ENCODE results near the gene OSBPL8. TPM values are rescaled to one million over a fixed set of nuclear protein-coding genes. Genes with fewer than 3 reads are reported as not detected.

The OSBPL8 gene
- total RNA-seq, 1 experiment from 2014 or later, result 81.7 TPM

DNA sequence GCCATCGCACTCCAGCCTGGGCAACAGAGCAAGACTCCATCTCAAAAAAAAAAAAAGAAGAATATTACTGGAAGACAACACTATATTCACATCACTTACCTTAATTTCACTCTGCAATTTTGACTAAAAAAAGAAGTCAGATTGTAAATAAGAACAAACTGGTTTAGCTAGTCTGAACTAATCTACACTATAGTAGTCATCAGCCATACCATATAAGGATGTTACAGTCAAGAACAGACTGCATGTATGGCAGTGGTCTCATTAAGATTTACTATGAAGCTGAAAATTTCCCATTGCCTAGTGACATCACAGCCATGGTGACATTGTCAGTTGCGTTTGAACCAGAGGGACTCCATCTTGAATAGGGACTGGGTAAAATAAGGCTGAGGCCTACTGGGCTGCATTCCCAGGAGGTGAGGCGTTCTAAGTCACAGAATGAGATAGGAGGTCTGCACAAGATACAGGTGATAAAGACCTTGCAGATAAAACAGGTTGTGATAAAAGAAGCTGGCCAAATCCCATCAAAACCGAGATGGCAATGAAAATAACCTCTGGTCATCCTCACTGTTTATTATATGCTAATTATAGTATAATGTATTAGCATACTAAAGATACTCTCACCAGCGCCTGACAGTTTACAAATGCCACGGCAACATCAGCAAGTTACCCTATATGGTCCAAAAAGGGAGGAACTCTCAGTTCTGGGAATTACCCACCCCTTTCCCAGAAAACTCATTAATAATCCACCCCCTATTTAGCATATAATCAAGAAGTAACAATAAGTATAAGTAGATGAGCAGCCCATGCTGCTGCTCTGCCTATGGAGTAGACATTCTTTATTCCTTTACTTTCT, 51.2 kb downstream of the OSBPL8 start (continued):
- TF ChIP-seq, protein P1, sequence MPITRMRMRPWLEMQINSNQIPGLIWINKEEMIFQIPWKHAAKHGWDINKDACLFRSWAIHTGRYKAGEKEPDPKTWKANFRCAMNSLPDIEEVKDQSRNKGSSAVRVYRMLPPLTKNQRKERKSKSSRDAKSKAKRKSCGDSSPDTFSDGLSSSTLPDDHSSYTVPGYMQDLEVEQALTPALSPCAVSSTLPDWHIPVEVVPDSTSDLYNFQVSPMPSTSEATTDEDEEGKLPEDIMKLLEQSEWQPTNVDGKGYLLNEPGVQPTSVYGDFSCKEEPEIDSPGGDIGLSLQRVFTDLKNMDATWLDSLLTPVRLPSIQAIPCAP (CRISPR knock-in tag; IDR thresholded peaks at IDR 0.05), result no peak
- TF ChIP-seq RORB (CRISPR knock-in tag; IDR thresholded peaks at IDR 0.05), result no peak
- no peak for TF ChIP-seq MXD4 (CRISPR knock-in tag; IDR thresholded peaks at IDR 0.05; ENCODE audit: borderline replicate concordance)
- TF ChIP-seq, protein P2, sequence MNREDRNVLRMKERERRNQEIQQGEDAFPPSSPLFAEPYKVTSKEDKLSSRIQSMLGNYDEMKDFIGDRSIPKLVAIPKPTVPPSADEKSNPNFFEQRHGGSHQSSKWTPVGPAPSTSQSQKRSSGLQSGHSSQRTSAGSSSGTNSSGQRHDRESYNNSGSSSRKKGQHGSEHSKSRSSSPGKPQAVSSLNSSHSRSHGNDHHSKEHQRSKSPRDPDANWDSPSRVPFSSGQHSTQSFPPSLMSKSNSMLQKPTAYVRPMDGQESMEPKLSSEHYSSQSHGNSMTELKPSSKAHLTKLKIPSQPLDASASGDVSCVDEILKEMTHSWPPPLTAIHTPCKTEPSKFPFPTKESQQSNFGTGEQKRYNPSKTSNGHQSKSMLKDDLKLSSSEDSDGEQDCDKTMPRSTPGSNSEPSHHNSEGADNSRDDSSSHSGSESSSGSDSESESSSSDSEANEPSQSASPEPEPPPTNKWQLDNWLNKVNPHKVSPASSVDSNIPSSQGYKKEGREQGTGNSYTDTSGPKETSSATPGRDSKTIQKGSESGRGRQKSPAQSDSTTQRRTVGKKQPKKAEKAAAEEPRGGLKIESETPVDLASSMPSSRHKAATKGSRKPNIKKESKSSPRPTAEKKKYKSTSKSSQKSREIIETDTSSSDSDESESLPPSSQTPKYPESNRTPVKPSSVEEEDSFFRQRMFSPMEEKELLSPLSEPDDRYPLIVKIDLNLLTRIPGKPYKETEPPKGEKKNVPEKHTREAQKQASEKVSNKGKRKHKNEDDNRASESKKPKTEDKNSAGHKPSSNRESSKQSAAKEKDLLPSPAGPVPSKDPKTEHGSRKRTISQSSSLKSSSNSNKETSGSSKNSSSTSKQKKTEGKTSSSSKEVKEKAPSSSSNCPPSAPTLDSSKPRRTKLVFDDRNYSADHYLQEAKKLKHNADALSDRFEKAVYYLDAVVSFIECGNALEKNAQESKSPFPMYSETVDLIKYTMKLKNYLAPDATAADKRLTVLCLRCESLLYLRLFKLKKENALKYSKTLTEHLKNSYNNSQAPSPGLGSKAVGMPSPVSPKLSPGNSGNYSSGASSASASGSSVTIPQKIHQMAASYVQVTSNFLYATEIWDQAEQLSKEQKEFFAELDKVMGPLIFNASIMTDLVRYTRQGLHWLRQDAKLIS (CRISPR knock-in tag; IDR thresholded peaks at IDR 0.05; ENCODE audit: borderline replicate concordance), result no peak
- no peak for TF ChIP-seq TCF7 (CRISPR knock-in tag; IDR thresholded peaks at IDR 0.05; ENCODE audit: low read depth)
- TF ChIP-seq PRRX2 (CRISPR knock-in tag; IDR thresholded peaks at IDR 0.05), result no peak

DNA sequence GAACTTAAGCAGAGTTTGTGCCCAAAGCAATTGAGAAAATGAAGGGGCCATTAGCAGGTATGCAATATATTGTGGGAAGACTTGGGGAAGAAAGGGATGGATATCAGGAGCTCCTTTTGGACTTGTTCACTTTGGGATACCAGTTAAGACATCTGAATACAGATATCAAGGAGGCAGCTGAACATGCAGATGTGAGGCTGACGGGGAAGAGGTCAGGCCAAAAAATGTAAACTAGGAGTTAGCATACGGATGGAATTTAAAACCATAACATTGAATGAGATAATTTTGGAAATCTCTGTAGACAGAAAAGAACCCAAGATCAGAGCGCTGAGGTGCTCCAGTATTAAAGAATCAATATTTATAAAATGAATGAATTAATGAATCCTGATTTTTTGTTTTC, 53.4 kb downstream of the OSBPL8 start:
- ATAC-seq, result no peak
- H3K36me3 Mint-ChIP-seq, result peaks cover 19% of the 10 kb centered on the region
- POLR2A ChIA-PET, result interaction anchor here (0.7 kb wide), 1 partner anchor 91 kb away, joined by 3 read pairs; no protein-coding TSS in a partner anchor

DNA sequence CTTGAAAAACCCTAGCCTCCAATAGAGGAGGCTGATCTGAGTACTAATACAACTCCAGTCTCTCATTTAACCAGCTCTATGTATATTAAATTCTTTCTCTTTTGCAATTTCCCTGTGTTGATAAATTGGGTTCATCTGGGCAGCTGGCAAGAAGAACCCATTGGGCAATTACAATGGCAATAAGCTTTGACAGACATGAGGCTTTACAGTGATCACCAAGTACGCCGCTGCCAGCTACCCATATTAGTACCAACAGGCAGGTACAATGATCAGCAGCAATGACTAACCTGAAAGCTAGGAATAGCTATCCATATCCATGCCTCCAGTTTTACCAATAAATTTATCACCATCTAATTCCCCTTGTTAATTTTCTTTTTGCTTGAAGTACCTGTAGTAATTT, 54.5 kb downstream of the OSBPL8 start:
- ChIA-PET POLR2A (interaction anchor here (0.6 kb wide), 1 partner anchor 97 kb away, joined by 5 read pairs; no protein-coding TSS in a partner anchor), CTCF (no interaction called here)
- TF ChIP-seq ZNF317 (CRISPR knock-in tag; IDR thresholded peaks at IDR 0.05; ENCODE audit: borderline replicate concordance, low read depth) (no peak), RELA (CRISPR knock-in tag; IDR thresholded peaks at IDR 0.05; ENCODE audit: borderline replicate concordance) (no peak), OVOL2 (CRISPR knock-in tag; IDR thresholded peaks at IDR 0.05; ENCODE audit: borderline replicate concordance) (no peak)
- TF ChIP-seq, protein P3, sequence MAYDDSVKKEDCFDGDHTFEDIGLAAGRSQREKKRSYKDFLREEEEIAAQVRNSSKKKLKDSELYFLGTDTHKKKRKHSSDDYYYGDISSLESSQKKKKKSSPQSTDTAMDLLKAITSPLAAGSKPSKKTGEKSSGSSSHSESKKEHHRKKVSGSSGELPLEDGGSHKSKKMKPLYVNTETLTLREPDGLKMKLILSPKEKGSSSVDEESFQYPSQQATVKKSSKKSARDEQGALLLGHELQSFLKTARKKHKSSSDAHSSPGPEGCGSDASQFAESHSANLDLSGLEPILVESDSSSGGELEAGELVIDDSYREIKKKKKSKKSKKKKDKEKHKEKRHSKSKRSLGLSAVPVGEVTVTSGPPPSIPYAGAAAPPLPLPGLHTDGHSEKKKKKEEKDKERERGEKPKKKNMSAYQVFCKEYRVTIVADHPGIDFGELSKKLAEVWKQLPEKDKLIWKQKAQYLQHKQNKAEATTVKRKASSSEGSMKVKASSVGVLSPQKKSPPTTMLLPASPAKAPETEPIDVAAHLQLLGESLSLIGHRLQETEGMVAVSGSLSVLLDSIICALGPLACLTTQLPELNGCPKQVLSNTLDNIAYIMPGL (CRISPR knock-in tag; IDR thresholded peaks at IDR 0.05), result no peak
- Mint-ChIP-seq H3K27me3 (ENCODE audit: low read depth) (no peaks in the 10 kb centered on the region), H3K27ac (no peak overlapping the region), H3K36me3 (peaks cover 19% of the 10 kb centered on the region), H3K4me3 (no peak overlapping the region), H3K9me3 (peaks cover 12% of the 10 kb centered on the region), H3K4me1 (peaks cover 14% of the 10 kb centered on the region)
- no peak for ATAC-seq
- DNase-seq (ENCODE audit: low spot score), result no peak

More for the DNA sequence above, 53.4 kb downstream of the OSBPL8 start:
- TF ChIP-seq, protein P4, sequence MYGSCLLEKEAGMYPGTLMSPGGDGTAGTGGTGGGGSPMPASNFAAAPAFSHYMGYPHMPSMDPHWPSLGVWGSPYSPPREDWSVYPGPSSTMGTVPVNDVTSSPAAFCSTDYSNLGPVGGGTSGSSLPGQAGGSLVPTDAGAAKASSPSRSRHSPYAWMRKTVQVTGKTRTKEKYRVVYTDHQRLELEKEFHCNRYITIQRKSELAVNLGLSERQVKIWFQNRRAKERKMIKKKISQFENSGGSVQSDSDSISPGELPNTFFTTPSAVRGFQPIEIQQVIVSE (CRISPR knock-in tag; IDR thresholded peaks at IDR 0.05; ENCODE audit: borderline replicate concordance), result no peak
- TF ChIP-seq NR1H2 (CRISPR knock-in tag; IDR thresholded peaks at IDR 0.05), result no peak
- no peak for TF ChIP-seq JUN (CRISPR knock-in tag; IDR thresholded peaks at IDR 0.05)
- no peak for TF ChIP-seq TEAD1 (CRISPR knock-in tag; IDR thresholded peaks at IDR 0.05)
- TF ChIP-seq FOXJ3 (CRISPR knock-in tag; IDR thresholded peaks at IDR 0.05; ENCODE audit: borderline replicate concordance), result no peak
- TF ChIP-seq ZNF138 (CRISPR knock-in tag; conservative IDR thresholded peaks at IDR 0.05), result no peak
- TF ChIP-seq, protein P5, sequence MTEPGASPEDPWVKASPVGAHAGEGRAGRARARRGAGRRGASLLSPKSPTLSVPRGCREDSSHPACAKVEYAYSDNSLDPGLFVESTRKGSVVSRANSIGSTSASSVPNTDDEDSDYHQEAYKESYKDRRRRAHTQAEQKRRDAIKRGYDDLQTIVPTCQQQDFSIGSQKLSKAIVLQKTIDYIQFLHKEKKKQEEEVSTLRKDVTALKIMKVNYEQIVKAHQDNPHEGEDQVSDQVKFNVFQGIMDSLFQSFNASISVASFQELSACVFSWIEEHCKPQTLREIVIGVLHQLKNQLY (CRISPR knock-in tag; IDR thresholded peaks at IDR 0.05), result no peak
- TF ChIP-seq ZNF317 (CRISPR knock-in tag; IDR thresholded peaks at IDR 0.05; ENCODE audit: borderline replicate concordance, low read depth), result no peak
- Mint-ChIP-seq H3K9me3 (peaks cover 13% of the 10 kb centered on the region), H3K27ac (no peak overlapping the region), H3K27me3 (ENCODE audit: low read depth) (no peaks in the 10 kb centered on the region), H3K4me1 (peaks cover 14% of the 10 kb centered on the region), H3K4me3 (no peak overlapping the region)
- no peak for DNase-seq (ENCODE audit: low spot score)
- CTCF ChIA-PET, result no interaction called here

All from WTC11 (cell line).